ENCODE data around the gene RRN3. TPM values are rescaled to one million over a fixed set of nuclear protein-coding genes. Genes with fewer than 3 reads are reported as not detected.

RRN3 gene
- total RNA-seq, 1 donor from 2014 or later: 46.6 TPM

DNA sequence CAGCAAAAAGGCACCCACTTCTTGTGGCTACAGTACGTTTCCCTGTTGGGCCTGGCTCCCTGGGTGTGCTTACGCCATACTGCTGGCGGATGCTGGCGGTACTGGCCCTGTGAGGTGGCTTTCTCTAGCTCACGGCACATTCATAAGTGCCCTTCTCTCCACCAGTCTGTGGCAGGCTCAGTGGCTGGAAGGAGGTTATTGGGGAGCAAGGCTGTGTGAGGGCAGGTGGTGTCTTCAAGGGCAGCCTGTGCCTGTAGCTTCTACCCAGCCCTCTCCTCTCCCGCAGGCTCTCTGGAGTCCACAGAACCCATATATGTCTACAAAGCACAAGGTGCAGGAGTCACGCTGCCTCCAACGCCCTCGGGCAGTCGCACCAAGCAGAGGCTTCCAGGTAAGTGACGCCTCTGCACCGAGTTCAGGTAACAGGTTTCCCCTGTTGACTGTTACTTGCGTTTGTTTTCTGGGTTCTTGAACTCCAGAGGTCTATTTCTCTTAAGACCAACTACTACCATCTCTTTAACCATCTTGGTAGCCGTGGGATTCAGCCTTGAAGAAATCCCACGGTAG lies 58.8 kb downstream of the RRN3 start:
- H3K79me2 ChIP-seq (ENCODE audit: insufficient read depth, low read length): no peaks in the 10 kb centered on the region
- peaks cover 3% of the 10 kb centered on the region for H3K4me1 Mint-ChIP-seq (ENCODE audit: low read depth, unreplicated experiment)
- FAIRE-seq (no peak), DNase-seq (ENCODE audit: low read depth) (no peak)
- peaks cover 72% of the 10 kb centered on the region for H3K36me3 ChIP-seq (ENCODE audit: insufficient read depth, low read length)
- H3K27me3 Mint-ChIP-seq (ENCODE audit: low read depth, unreplicated experiment): no peaks in the 10 kb centered on the region
- H3K27ac ChIP-seq (ENCODE audit: low read depth, low read length): no peak overlapping the region
- no peaks in the 10 kb centered on the region for H3K9me3 Mint-ChIP-seq (ENCODE audit: unreplicated experiment)
- H4K20me1 ChIP-seq (ENCODE audit: insufficient read depth, low read length): peaks cover 38% of the 10 kb centered on the region
- H3K4me1 ChIP-seq (ENCODE audit: insufficient read depth, low read length): peaks cover 5% of the 10 kb centered on the region
- peaks cover 40% of the 10 kb centered on the region for H3K36me3 Mint-ChIP-seq (ENCODE audit: low read depth, unreplicated experiment)
- H3K4me2 ChIP-seq (ENCODE audit: low read length): no peak overlapping the region
- TF ChIP-seq, protein P1, sequence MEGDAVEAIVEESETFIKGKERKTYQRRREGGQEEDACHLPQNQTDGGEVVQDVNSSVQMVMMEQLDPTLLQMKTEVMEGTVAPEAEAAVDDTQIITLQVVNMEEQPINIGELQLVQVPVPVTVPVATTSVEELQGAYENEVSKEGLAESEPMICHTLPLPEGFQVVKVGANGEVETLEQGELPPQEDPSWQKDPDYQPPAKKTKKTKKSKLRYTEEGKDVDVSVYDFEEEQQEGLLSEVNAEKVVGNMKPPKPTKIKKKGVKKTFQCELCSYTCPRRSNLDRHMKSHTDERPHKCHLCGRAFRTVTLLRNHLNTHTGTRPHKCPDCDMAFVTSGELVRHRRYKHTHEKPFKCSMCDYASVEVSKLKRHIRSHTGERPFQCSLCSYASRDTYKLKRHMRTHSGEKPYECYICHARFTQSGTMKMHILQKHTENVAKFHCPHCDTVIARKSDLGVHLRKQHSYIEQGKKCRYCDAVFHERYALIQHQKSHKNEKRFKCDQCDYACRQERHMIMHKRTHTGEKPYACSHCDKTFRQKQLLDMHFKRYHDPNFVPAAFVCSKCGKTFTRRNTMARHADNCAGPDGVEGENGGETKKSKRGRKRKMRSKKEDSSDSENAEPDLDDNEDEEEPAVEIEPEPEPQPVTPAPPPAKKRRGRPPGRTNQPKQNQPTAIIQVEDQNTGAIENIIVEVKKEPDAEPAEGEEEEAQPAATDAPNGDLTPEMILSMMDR (IDR thresholded peaks at IDR 0.05; ENCODE audit: insufficient read depth, low read depth, low read length): no peak
- TF ChIP-seq EZH2 (IDR thresholded peaks at IDR 0.05; ENCODE audit: insufficient read depth, low read length): no peak
- no peak overlapping the region for H3K4me3 Mint-ChIP-seq (ENCODE audit: unreplicated experiment)
- H3K9me3 ChIP-seq (ENCODE audit: insufficient read depth, low read depth, low read length): no peaks in the 10 kb centered on the region
- H3K9ac ChIP-seq (ENCODE audit: low read length): no peak overlapping the region
- no peak overlapping the region for H2AFZ ChIP-seq (ENCODE audit: low read depth, low read length)
- H3K27ac Mint-ChIP-seq (ENCODE audit: unreplicated experiment): no peak overlapping the region
- no peaks in the 10 kb centered on the region for H3K27me3 ChIP-seq (ENCODE audit: insufficient read depth, low read length)
- no peak overlapping the region for H3K4me3 ChIP-seq (ENCODE audit: insufficient read depth, low read depth, low read length)

DNA sequence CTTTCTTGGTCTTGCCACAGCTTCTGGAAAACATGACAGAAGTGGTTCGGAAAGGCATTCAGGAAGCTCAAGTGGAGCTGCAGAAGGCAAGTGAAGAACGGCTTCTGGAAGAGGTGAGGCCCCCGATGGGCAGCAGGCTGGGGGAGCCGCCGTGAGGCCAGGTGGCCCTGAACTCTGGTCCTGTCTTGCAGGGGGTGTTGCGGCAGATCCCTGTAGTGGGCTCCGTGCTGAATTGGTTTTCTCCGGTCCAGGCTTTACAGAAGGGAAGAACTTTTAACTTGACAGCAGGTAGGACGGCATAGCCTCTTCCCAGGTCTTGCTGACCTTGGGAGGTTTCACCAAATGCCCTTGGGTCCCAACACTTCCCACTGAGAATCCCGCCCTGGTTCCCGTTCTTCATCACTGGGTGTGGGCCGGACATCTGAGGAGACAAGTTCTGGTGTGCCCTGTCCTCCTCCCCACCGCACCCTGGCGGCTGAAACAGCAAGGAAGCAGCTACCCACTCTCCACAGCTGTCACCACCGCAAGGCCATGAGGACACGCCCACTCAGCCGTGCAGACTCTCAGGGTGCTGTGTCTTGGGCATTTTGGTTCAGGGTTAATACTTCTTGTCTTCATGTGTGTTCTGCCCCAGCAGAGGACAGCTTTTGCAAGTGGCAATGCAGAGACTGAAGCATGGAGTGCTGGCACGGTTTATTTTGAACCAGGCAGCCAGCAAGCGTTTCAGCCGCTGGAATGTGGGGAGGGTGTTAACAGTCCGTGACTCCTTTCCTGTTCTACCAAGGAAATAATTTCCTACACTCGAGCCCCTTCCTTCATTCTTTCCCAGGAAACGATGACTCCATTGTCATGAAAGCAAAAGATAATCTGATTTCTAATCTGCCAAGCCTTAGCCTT lies 59.6 kb downstream of the RRN3 start:
- Mint-ChIP-seq H3K36me3 (ENCODE audit: low read depth, unreplicated experiment) (peaks cover 35% of the 10 kb centered on the region), H3K27me3 (ENCODE audit: low read depth, unreplicated experiment) (no peaks in the 10 kb centered on the region), H3K9me3 (ENCODE audit: unreplicated experiment) (no peaks in the 10 kb centered on the region), H3K4me1 (ENCODE audit: low read depth, unreplicated experiment) (peaks cover 3% of the 10 kb centered on the region), H3K4me3 (ENCODE audit: unreplicated experiment) (no peak overlapping the region), H3K27ac (ENCODE audit: unreplicated experiment) (no peak overlapping the region)
- Histone ChIP-seq H3K36me3 (ENCODE audit: insufficient read depth, low read length) (peaks cover 64% of the 10 kb centered on the region), H2AFZ (ENCODE audit: low read depth, low read length) (no peak overlapping the region), H3K79me2 (ENCODE audit: insufficient read depth, low read length) (peaks cover 2% of the 10 kb centered on the region), H3K4me2 (ENCODE audit: low read length) (no peak overlapping the region), H3K4me3 (ENCODE audit: insufficient read depth, low read depth, low read length) (no peak overlapping the region), H4K20me1 (ENCODE audit: insufficient read depth, low read length) (peaks cover 35% of the 10 kb centered on the region), H3K4me1 (ENCODE audit: insufficient read depth, low read length) (peaks cover 5% of the 10 kb centered on the region), H3K9ac (ENCODE audit: low read length) (no peak overlapping the region), H3K9me3 (ENCODE audit: insufficient read depth, low read depth, low read length) (no peaks in the 10 kb centered on the region), H3K27ac (ENCODE audit: low read depth, low read length) (no peak overlapping the region), H3K27me3 (ENCODE audit: insufficient read depth, low read length) (no peaks in the 10 kb centered on the region)
- FAIRE-seq (peak; percentile 54), DNase-seq (ENCODE audit: low read depth) (no peak)
- TF ChIP-seq, protein P1 (IDR thresholded peaks at IDR 0.05; ENCODE audit: insufficient read depth, low read depth, low read length): no peak
- TF ChIP-seq EZH2 (IDR thresholded peaks at IDR 0.05; ENCODE audit: insufficient read depth, low read length): no peak
